Putamen (tissue), 1 donor: ENCODE data around the gene DYNLT3.

Experiments
- DNase-seq: peaks from one replicate; pipeline ENCODE4 v3.0.0-alpha.2; 2016; ENCODE audit warnings: low spot score

The DYNLT3 gene, protein sequence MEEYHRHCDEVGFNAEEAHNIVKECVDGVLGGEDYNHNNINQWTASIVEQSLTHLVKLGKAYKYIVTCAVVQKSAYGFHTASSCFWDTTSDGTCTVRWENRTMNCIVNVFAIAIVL

DNA sequence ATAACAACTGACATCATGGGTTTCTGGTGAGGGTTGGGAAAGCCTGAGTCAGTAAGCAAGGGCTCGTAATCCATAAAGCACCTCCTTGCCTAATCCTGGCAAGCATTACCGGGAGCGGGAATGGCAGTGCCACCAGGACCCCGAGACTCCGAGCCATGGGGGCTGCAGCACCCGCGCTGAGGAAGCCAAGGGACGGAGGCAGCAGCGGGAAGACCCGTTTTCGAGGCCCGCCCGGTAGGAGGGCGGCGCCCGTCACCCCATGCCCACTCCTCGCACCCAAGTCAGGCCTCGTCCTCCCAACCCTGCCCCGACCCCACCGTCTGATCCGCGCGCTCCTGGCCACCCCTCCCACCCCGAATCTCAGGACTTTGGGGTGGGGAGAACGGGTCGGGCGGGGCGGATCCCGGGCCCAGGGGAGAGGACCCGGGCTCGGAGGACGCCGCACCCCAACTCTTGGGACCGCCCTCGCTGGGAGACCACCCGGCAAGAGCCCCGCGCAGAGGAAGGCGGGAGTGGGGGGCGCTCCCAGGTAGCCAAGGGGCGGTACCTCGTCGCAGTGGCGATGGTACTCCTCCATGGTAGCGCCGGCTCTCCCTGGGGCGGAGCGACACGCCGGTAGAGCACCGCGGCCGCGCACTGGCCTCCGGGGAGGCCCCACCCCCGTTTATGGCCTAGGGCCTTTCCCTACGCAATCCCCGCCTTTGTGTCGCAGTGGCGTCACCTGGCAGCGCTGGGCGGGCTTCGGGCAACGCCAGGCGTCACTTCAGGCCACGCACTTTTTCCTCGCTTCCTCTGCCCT, at the start of gene DYNLT3:
TSS of gene DYNLT3 (minus strand) at position 638 of the 799 bp plus-strand sequence. CDS start at position 577, 61 bp downstream.
- peak; percentile 63 for DNase-seq

DNA sequence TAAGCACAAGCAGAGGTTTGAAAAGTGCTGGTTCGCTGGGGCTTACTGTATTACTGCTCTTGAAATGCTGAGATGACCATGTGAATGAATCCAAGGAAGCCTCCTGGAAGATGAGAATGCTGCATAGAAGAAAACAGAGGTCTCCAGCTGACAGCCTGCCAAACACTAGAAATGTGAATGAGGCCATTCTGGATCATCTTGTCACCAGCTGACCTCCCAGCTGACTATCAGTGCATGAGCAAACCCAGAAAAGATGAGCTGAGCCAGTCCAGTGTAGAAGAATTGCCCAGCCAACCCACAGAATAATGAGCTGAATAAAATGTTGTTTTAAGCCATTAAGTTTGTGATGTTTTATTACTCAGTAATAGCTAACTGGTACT, 49.1 kb upstream of the DYNLT3 start:
- no peak for DNase-seq

DNA sequence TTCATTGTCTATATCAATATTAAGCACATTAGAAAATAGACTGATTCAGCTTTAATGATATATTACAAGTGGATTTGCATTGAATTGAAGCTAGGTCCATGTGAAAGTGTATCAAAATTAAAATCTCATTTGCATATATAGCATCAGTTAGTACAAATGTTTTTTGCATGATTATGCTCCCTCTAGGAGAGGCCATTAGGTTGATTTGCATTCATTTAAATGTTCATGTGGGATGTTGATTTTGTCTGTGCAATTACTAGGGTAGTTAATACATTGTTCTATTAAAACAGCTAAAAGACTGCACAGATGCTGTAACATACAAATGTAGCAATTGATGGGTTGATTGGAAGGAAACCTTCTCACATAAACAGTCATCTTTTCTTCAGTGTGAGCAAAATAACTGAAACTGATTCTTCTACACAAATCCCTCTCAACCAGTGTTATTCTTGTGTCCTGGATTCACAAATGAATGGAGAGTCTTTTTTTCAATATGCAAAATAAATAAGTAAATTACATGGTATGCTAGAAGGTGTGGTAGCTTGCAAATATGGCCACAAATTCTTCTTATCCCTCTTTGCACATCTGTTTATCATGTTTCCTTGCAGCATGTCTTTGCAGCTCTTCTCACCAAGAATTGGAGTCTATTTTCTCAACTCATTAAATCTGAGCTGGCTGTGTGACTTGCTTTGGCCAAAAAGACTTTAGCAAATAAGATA, 48.6 kb upstream of the DYNLT3 start:
- DNase-seq: no peak

DNA sequence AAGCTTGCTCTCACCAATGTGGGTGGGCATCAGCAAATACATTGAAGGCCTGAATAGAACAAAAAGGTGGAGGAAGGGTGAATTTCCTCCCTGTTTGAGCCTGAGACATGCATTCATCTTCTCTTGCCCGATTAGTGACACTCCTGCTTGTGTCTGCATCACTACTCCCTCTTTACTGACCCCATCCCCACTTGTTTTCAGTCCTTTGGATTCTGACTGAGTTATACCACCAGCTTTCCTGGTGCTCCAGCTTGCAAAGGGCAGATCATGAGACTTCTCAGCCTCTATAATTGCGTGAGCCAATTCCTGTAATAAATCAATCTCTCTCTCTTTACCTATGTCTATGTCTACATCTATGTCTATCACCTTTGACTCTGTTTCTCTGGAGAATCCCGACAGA, 47.4 kb upstream of the DYNLT3 start:
- DNase-seq: no peak

DNA sequence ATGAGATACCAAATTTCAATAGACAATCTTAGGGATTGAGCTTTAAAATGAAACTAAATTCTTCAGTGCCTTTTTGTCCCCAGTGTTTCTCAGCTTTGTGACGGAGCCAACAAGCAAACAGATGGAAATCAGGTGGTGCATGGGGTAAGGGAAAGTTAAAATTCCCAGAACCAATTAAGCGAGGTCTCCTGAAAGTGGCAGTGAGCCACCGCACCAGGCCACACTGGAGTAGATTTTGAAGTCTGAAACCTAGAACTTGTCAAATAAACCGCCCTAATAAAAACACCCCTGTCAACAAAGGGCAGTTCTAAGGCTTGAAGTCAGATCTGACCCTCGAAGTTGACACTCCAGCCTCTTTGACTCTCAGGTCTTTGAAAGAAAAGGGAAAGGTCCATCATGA, 40.6 kb upstream of the DYNLT3 start:
- DNase-seq: no peak

DNA sequence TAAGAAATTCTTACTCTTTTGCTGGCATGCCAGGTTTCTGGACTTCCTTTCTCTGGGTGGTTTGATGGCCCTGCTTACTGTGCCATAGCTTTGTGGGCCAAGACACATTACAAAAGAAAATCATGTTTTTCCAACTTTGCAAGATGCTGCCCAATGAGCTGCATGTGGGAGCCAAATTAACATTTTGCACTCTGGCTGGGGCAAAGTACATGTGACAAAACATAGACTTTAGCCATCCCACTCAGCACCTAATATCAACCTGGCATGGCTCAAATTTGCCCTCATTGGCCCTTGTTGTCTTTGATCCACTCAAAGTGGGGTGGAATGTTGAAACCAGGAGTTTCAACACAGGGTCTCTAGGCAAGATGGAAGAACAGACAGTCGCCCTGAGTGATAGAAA, 40.0 kb upstream of the DYNLT3 start:
- DNase-seq: no peak

DNA sequence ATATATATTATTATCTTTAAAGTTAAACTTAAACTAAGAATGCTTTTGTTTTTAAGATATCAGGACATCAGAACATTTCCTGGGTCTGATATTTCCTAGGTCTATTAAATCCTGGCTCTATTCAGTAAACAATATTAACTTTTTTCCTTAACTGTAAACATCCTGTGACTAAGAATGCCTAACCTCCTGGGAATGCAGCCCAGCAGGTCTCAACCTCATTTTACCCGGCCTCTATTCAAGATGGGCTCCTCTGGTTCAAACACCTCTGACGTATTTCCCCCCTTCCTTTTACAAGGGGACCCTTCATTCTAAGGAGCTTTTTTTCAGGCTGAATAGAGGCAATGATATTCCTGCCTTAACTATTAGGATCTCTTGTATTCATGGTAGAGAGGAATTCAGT, 35.8 kb upstream of the DYNLT3 start:
- DNase-seq: no peak

DNA sequence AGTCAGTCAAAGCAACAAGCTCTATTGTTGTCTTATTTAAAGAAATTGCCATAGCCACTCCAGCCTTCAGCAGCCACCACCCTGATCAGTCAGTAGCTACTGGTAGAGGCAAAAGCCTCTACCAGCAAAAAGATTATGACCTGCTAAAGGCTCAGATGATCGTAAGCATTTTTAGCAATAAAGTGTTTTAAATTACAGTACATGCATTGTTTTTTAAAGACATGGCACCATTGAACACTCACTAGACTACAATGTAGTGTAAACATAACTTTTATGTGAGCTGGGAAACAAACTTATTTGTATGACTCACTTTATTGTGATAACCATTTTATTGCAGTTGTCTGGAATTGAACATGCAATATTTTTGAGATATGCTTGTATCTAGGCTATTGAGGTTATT, 32.3 kb upstream of the DYNLT3 start:
- DNase-seq: no peak

DNA sequence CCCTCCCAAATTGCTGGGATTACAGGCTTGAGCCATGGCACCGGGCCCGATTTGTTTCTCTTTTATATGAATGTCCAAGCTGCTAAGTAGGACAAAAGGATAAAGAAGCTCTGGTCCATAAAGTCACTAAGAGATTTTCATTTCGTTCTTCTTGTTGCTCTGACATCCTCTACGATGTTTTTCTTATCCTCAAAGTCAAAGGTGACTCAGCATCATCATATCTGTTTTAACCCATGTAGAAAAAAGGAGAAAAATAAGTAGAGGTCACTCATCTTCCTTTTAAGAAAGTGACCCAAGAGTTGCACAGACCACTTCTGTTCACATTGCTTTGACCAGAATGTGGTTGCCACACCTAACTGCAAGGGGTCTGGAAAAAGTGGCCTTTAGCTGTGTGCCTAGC, 29.3 kb upstream of the DYNLT3 start:
- DNase-seq: no peak

DNA sequence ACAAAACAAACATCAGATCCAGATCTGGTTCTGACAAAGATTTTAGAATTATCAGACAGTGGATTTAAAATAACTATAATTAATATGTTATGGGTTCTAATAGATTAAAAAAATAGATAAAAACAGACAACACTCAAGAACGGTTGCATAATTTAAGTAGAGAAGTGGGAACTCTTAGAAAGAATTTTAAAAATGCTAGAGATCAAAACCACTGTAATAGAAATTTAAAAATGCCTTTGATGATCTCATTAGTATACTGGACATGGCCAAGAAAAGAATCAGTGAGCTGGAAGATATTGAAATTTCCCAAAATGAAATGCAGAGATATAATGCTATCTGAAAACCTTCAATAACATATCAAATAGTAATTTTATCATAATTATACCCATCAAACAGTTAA, 28.3 kb upstream of the DYNLT3 start:
- DNase-seq: no peak

DNA sequence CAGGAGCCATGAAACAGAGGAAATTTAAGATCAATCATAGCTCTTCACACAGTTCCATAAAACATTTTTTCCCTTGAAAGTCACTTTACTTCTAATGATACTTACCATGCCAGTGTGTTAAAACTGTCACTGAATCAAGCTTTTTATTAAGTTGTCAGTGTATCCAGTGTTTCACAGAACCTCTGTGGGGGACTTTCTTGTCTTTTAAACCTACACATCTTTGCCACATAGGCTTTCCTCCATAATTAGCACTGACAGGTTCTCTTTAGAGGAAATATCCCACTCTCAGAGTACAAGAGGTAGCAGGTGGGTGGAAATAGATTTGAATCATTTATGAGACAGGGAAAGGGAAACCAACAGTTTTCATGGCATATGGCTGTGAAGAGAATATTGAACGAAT, 25.8 kb upstream of the DYNLT3 start:
- DNase-seq: peak; percentile 53

DNA sequence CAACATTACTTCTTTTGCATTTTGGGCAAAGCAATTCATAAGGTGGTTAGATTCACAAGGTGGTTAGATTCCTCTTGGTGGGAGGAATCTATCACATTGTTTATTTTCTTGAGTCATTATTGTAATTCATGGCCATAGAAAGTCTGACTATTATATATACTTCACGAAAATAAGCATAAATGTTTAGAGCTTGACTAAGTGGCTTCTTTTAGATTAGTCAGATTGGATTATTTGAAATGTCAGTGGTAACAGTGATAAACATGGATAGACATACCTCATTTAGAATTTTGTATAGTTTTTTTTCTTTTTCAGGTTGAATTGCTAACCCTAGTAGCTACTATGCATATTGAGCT, 24.9 kb upstream of the DYNLT3 start:
- DNase-seq: no peak

DNA sequence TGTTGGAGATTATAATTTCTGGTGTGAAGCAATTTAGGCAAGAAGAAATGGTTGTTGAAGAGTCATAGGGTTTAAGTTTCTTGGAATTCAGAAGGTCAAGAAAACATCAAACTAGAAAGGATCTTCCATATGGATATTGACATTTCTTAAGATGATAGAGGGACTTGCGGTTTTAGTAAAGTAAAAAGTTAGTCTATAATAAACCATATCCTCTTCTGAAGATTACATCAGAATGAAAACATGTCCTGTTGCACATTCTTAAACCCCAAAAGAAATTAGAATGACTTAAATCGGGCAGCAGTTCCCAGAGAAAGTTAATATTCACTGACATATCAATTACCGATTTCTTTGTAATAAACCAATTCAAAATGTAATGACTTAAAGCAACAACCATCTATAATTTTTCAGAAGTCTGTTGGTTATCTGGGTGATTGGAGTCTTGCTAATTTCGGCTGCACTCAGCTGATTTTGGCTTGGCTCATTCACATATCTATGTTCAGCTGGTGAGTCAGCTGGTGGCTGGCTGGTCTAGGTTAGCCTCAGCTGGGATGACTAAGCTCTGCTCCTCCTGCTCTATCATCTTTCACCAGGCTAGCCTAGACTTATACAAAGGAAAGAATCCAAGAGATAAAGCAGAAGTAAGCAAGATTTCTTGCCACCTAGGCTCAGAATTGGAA, 24.4 kb upstream of the DYNLT3 start:
- DNase-seq: no peak

DNA sequence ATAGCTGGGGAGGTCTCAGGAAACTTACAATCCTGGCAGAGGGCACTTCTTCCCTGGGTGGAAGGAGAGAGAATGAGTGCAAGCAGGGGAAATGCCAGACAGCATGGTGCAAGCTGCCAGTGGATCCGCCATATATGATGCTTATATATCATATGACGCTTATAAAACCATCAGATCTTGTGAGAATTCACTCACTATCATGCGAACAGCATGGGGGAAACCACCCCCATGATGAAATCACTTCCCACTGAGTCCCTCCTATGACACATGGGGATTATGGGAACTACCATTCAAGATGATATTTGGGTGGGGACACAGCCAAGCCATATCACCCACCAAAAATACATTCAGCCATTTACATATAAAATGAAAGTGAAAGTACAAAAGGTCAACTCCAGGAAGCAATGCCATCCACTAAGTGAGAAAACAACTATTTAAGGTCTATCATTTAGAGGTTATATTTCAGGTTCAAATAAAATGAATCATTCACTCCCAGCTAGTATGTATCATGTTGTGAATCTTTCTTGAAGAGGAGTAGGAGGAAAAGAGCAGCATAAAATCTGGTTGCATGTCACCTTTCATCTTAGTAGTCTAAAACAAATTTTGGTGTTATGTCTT, 20.3 kb upstream of the DYNLT3 start:
- no peak for DNase-seq

DNA sequence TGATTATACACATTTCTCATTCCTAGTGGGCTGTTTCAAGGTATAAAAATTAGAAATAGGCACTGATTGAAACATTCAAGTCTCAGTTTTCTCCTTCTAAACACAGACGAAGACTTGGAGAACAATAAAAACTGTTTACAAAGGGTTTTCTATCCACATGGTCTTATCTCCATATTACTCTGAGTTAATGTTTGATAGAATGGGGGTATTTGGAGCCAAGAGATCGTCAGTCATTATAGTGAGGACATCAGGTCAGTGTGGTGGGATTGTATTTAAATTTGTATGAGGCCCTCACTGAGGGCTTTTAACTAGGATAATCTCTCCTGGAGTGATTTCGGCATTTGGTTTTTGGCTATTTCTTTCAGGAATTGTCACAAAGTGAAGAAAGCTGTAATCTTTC, 16.4 kb upstream of the DYNLT3 start:
- DNase-seq: no peak

DNA sequence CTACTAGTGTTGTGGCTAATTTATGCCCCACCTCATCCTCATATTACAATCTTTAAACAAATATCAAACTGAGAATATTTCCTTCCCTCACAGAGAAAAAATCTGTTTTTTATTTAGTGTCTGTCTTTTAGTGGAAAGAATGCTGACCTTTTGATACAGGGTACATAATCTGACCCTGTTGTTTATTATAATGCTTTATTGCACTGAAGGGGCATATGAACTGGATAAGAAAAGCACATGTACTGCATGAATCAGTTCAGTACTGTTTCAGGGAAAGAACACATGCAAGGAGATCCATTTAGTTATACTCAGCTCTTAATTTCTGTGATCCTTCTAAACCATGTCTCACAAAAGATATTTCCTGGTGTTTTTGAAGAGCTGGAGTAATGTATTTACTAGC, 15.5 kb upstream of the DYNLT3 start:
- DNase-seq: no peak

DNA sequence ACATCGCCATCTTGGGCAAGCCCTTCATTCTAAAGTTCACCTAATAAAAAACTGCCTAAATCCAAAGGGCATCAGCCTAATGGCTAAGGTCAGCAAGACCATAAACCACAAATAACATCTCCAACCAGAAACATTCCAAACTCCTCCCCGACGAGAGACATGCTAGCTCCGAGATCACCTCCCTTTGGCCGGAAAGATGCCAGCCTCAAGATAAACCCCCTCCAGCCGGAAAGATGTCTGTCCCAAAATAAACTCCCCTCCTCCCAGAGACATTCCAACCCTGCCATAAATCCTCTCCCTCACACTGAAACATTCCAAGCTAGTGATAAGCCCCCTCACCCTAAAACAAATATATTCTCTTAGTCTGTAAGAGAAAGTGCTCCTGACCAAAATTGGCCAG, 13.3 kb upstream of the DYNLT3 start:
- DNase-seq: no peak

DNA sequence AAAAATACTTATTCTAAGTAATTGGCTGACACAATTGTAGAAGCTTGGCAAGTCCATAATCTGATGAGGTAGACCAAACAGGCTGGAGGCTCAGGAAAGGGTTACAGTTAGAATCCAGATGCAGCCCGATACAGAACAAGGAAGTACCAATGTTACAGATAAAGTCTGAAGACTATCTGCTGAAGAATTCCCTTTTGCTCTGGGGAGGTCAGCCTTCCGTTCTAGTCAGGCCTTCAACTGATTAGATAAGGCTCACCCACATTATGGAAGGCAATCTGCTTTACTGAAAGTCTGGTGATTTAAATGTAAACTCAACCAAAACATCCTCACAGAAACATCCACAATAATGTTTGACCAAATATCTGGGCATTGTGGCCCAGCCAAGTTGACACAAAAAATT, 7.4 kb upstream of the DYNLT3 start:
- DNase-seq: no peak

DNA sequence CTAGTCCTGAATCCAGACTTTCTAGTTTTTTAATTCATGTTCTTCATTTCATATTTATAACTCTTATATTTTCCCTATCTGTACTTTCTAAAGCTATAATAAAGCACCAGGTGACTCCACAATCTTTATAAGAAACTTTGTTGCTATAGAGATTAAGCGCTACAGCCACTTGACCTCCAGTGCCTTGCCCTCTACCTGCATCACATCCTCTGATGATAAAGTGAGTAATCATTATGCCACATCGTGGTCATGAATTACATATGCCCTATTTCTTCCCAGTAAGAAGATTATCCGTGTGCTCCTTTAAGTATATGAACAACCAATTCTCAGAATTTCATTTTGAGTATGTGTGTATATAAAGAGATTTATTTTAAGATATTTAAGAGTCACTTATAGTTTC, 6.8 kb upstream of the DYNLT3 start:
- no peak for DNase-seq

DNA sequence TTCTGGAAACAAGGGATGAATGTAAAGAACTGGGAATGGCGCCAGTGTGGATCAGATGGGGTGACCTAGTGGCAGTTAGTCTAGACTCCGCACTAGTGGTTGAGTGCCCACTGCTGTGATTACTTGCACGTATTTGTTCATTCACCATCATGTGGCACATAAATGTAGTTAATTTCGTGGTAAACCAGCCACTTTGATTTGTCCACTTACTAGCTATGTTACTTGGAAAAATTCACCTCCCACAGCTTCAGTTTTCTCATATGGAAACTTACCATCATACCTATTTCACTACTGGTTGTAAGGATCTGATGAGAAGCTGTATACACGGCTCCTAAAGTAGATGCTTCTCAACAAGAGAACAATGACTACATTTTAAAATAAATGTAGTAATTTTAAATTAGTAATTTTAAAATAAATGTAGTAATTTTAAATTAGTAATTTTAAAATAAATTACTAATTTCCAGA, 394 bp upstream of the DYNLT3 start:
- no peak for DNase-seq

DNA sequence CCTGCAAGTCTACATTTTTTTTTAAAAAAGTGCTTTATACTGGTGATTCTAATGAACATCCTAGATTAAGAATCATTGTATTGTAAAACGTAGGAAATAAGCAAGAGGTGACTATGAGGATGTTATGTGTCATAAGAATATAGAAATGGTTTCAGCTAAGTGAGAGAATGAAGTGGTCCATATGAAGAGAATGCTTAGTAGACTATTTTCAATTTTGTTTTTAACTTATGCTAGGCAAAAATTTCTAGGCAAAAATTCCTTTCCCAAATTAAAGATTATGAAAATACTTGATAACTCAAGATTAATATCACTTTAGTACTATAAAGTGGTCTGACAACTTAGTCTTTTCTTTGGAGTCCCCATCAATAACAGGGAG, 825 bp downstream of the DYNLT3 start:
- no peak for DNase-seq

DNA sequence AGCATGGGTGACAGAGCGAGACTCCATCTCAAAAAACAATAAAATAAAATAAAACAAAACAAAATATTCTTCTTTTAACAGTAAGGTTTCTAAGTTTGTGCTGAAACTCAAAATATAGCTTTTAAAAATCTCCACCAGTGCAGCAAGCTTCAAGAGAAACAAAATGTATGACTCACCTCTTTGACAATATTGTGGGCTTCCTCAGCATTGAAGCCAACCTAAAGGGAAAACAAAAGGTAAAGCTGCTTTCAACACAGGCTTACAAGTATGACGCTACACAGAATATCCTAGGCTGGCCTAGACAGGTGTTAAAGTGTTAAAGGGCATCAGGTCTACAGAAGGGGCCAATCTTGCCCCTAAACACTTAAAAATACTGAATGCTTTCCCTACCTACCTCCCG, 1.2 kb downstream of the DYNLT3 start:
- DNase-seq: no peak

DNA sequence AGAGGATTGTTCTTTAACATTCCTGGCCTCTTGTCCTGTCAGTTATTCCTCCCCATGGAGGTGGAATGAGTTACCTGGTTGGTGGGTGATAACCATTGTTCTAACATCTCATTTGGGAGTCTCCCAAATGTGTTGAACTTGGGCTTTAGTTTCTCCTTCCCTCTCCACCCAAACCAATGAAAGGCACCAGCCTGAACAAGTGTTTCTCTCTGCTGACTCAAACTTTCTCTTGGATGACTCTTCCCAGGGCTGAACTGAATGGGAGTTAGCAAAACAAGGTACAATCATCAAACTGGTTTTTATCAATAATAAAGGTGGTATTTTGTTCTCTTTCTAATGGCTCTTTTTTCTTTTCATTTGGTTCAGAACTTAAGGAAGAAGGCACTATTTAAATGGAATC, 2.7 kb downstream of the DYNLT3 start:
- no peak for DNase-seq
